ENCODE results near the gene STK36. TPM values are rescaled to one million over a fixed set of nuclear protein-coding genes. Genes with fewer than 3 reads are reported as not detected.

STK36 gene
- total RNA-seq, 1 experiment from 2014 or later: 47.7 TPM

GRCh38 chr2:218623366-218623705, 48.5 kb upstream of the STK36 start (continued):
- no peak for TF ChIP-seq ZNF671 (CRISPR knock-in tag; IDR thresholded peaks at IDR 0.05)
- no peak for TF ChIP-seq ZNF532 (CRISPR knock-in tag; IDR thresholded peaks at IDR 0.05; ENCODE audit: borderline replicate concordance)
- no peak for TF ChIP-seq PREB (CRISPR knock-in tag; IDR thresholded peaks at IDR 0.05; ENCODE audit: borderline replicate concordance)
- no peak for TF ChIP-seq ZNF263 (CRISPR knock-in tag; IDR thresholded peaks at IDR 0.05; ENCODE audit: low read depth)
- no peak for TF ChIP-seq ZSCAN18 (CRISPR knock-in tag; IDR thresholded peaks at IDR 0.05)

GRCh38 chr2:218626369-218626768, 45.5 kb upstream of the STK36 start:
- H3K4me3 Mint-ChIP-seq: no peak overlapping the region
- peaks cover 3% of the 10 kb centered on the region for H3K4me1 Mint-ChIP-seq
- ATAC-seq (no peak), DNase-seq (ENCODE audit: low spot score) (no peak)
- ChIA-PET CTCF (interaction anchor here (1.5 kb wide), 1 partner anchor 19 kb away, joined by 3 read pairs; the partner anchor contains the start of gene PLCD4), POLR2A (interaction anchor here (0.7 kb wide), 1 partner anchor 150 kb away, joined by 3 read pairs; no protein-coding TSS in a partner anchor)
- TF ChIP-seq ERG (CRISPR knock-in tag; IDR thresholded peaks at IDR 0.05) (no peak), AFF4 (CRISPR knock-in tag; IDR thresholded peaks at IDR 0.05; ENCODE audit: borderline replicate concordance) (no peak)
- no peaks in the 10 kb centered on the region for H3K27me3 Mint-ChIP-seq (ENCODE audit: low read depth)
- no peaks in the 10 kb centered on the region for H3K36me3 Mint-ChIP-seq
- H3K27ac Mint-ChIP-seq: no peak overlapping the region
- H3K9me3 Mint-ChIP-seq: no peaks in the 10 kb centered on the region

GRCh38 chr2:218627939-218628338, 43.9 kb upstream of the STK36 start:
- ChIA-PET POLR2A (no interaction called here), CTCF (no interaction called here)
- no peaks in the 10 kb centered on the region for H3K27me3 Mint-ChIP-seq (ENCODE audit: low read depth)
- peaks cover 3% of the 10 kb centered on the region for H3K4me1 Mint-ChIP-seq
- no peaks in the 10 kb centered on the region for H3K36me3 Mint-ChIP-seq
- no peak overlapping the region for H3K4me3 Mint-ChIP-seq
- H3K27ac Mint-ChIP-seq: no peak overlapping the region
- DNase-seq (ENCODE audit: low spot score) (no peak), ATAC-seq (no peak)
- H3K9me3 Mint-ChIP-seq: no peaks in the 10 kb centered on the region
- TF ChIP-seq ZNF281 (CRISPR knock-in tag; IDR thresholded peaks at IDR 0.05) (no peak), RELA (CRISPR knock-in tag; IDR thresholded peaks at IDR 0.05; ENCODE audit: borderline replicate concordance) (no peak), SMAD4 (CRISPR knock-in tag; IDR thresholded peaks at IDR 0.05) (no peak), STAT6 (CRISPR knock-in tag; conservative IDR thresholded peaks at IDR 0.05; ENCODE audit: low read depth) (no peak), GRHL2 (CRISPR knock-in tag; IDR thresholded peaks at IDR 0.05; ENCODE audit: insufficient replicate concordance, severe bottlenecking) (no peak), HMGA2 (CRISPR knock-in tag; IDR thresholded peaks at IDR 0.05) (no peak), PRRX2 (CRISPR knock-in tag; IDR thresholded peaks at IDR 0.05) (no peak), TP53 (CRISPR knock-in tag; IDR thresholded peaks at IDR 0.05) (no peak), ZNF671 (CRISPR knock-in tag; IDR thresholded peaks at IDR 0.05) (no peak)

Data from WTC11 (cell line).